Medulla oblongata (tissue), 1 donor: ENCODE measurements around the gene DNAAF8.

Source experiments
- DNase-seq: peaks from one replicate; pipeline ENCODE4 v3.0.0-alpha.2; 2015; ENCODE audit errors: extremely low spot score

DNAAF8 gene

GRCh38 chr16:4752351-4753100 lies 18.2 kb downstream of the DNAAF8 start:
- no peak for DNase-seq

DNA sequence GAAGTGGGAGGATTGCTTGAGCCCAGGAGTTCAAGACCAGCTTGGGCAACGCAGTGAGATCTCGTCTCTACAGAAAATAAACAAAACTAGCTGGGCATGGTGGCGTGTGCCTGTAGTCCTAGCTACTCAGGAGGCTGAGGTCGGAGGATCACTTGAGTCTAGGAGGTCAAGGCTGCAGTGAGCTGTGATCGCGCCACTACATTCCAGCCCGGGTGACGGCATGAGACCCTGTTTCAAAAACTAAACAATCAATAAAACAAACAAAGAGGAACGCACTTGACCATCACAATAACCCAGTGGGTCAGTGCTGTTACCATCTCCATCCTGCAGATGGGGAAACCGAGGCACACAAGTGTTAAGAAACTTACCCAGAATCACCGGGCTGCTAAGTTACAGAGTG lies 18.9 kb downstream of the DNAAF8 start:
- no peak for DNase-seq

- no peak for DNase-seq
These were observed 20.5 kb downstream of the DNAAF8 start for GRCh38 chr16:4754865-4755264.

DNA sequence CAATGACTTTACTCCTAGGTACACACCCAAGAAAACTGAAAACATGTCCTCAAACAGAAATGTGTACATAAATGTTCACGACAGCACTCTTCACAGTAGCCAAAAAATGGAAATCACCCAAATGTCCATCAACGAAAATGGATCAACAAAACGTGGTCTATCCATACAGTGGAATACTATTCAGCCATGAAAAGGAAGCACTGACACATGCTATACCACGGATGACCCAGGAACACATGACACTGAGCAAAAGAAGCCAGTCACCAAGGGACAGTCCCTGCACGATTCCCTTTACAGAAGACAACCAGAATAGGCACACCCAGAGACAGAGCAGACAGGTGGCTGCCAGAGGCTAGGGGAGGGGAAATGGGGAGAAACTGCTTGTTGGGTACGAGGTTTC lies 21.4 kb downstream of the DNAAF8 start:
- DNase-seq, result no peak

- DNase-seq, result no peak
These were observed 26.0 kb downstream of the DNAAF8 start for GRCh38 chr16:4760221-4760910.

- DNase-seq, result no peak
These were observed 27.9 kb downstream of the DNAAF8 start for GRCh38 chr16:4762205-4762604.

- no peak for DNase-seq
These were observed 29.5 kb downstream of the DNAAF8 start for GRCh38 chr16:4763791-4764190.

DNA sequence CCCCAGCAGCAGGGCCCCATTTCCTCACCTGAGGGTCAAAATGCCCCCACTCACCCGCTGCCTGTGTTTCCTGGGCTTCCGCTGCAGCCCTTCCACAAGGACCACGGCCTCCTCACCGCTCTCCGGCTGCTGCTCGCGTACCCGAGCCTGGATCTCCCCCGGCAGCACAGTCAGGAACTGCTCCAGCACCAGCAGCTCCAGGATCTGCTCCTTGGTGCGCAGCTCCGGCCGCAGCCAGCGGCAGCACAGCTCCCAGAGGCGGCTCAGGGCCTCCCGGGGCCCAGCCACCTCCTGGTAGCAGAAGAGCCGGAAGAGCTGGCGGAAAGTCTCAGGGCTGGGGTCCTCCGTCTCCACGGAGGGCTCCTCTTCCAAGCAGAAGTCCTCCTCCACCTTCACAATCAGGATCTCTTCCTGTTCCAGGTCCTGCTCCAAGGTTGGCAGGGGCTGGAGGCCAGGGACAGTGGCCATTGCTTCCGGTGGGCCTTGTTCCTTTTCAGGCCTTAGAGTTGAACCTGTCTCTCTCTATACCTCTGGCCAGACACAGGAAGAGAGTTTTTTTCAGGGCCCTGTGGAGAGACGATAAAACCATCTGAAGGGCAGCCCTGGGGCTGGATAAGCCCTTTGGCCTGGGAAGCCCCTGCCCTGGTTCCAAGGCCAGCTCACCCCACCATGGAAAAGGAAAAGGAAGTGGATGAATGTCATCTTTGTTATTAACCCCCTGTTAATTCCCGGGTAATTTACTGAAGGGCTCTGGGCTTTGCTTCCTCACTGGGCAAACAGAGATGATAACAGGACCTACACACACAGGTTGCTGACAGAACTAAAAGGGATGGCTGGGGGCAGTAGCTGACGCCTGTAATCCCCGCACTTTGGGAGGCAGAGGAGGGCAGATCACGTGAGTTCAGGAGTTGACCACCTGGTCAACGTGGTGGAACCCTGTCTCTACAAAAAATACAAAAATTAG lies 31.5 kb downstream of the DNAAF8 start:
- DNase-seq, result no peak

- DNase-seq, result peak; percentile 97
These were observed 32.7 kb downstream of the DNAAF8 start, which contains the start of gene ZNF500 for GRCh38 chr16:4766875-4767628. Gene ZNF500 (minus strand): TSS chr16:4767162. CDS start chr16:4765978, 1,184 bp downstream.

GRCh38 chr16:4767872-4768548 lies 33.7 kb downstream of the DNAAF8 start:
- no peak for DNase-seq

DNA sequence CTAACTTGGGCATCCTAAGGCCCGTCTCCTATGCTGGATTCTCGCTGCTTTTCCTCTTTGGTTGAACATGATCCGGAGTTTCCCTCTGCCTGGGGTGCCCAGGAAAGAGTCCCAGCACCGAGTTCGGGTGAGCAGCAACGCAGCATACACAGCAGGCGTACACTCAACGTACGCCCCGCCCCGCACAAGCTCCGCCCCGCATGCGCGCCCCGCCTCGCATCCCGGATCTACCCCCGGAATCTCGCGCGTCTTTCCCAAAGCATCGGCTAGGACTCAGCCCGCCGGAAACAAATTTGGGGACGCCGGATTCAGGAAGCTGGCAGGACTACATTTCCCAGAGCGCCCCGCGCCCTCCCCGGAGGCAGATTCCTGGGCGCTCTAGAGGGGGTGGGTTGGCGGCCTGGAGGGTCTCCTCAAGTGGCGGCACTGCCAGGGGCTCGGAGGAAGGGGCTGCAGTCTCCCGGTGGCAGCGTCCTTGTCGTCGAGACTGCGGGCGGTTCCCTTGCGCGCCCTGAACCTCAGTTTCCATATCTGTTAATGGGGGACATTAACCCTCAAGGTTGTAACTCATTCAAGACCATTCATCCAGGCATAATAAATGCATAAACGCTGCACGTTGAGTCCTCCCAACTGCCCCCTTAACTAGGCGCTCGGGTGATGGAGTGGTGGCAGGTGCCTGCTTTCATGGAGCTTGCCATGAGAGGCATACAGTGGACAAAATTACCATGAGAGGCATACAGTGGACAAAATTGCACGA lies 34.4 kb downstream of the DNAAF8 start:
- DNase-seq, result peak; percentile 97

- peak; percentile 9 for DNase-seq
These were observed 34.9 kb downstream of the DNAAF8 start for GRCh38 chr16:4769306-4769638.

GRCh38 chr16:4771646-4772045 lies 37.3 kb downstream of the DNAAF8 start:
- DNase-seq, result no peak

DNA sequence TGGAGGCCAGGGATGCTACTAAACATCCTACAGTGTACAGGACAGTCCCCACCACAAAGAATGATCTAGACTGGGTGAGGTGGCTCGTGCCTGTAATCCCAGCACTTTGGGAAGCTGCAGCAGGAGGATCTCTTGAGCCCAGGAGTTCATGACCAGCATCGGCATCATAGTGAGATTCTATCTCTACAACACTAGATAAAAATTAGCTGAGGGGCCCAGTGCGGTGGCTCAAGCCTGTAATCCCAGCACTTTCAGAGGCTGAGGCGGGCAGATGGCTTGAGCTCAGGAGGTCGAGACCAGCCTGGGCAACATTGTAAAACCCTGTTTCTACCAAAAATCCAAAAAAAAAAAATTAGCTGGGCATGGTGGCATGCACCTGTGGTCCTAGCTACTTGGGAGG lies 38.0 kb downstream of the DNAAF8 start:
- no peak for DNase-seq

GRCh38 chr16:4775005-4775404 lies 40.7 kb downstream of the DNAAF8 start:
- DNase-seq, result no peak

DNA sequence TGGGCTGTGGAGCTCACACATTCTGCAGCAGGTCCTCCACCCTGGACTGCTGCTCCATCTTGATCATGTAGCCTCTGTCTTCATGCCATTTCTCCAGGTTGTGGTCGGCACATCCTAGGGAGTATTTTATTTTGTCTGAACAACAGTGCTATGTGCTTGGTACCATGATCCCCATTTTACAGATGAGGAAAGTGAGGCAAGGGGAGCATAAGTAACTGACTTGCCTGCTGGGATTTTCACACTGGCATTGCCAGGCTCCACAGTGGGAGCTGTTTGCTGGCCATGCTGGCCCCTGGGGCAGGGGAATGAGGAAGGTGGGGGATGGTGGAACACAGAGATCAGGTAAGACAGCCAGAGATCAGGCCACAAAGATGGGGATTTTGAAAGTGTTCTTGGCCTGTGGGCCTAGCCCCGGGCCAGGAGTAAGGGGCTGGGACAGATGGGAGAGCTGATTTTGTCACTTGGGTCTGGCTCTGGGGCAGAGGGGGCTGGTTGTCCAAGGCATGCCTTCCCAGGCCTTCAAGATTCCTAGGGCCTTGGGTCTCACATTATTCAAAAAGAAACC lies 41.9 kb downstream of the DNAAF8 start:
- no peak for DNase-seq

- DNase-seq, result no peak
These were observed 43.2 kb downstream of the DNAAF8 start for GRCh38 chr16:4777339-4778049.

DNA sequence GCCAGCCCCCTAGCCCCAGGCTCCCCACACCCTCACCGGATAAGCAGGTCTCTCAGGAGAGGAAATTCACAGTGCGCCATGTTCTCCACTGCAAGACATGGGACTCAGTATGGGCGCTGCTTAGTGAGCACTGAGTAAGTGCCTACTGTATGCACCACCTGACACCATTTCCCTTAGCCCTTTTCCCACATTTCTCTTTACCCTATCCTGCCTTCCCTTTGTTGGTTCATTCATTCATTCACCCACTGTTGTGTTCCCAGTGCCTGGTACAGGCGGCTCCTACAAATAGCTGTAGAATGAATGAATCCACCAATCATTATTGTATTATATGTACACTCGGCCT lies 43.7 kb downstream of the DNAAF8 start:
- no peak for DNase-seq

DNA sequence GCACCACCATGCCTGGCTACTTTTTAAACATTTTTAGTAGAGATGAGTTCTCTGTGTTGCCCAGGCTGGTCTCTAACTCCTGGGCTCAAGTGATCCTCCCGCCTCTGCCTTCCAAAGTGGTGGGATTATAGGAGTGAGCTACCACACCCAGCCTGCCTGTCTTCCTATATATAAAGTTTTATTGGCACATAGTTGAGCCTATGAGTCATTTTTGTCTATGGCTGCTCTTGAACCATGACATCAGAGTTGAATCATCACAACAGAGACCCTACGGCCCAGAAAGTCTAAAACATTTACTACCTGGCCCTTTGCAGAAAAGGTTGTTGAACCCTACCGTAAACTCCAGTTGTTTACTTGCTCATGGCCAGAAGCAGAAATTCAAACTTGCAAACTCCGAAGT lies 45.9 kb downstream of the DNAAF8 start:
- no peak for DNase-seq
